Left colon (tissue), 2 donors: ENCODE measurements around the gene HACD2. TPM values are rescaled to one million over a fixed set of nuclear protein-coding genes. Genes with fewer than 3 reads are reported as not detected.

Experiments
- ATAC-seq: fragments of 200-7000 bp; cut with Tn5 transposase; one replicate; pipeline ENCODE4 v1.9.1; 2020; ENCODE audit warnings: mild to moderate bottlenecking, moderate library complexity
- DNase-seq, 2 donors: peaks; one replicate each; pipeline ENCODE4 v3.0.0-alpha.2; 2020
- intact Hi-C, 2 donors: fragments of 100-400 bp; cut with DNase I in 1 of 2; cut with micrococcal nuclease in 1 of 2; formaldehyde crosslinking; loops; one replicate each; pipeline versions ENCODE4 v1.11.2 to v1.14.0; 2022; cut with DNase I, micrococcal nuclease
- total RNA-seq, 2 donors: library from RNA; stranded (reverse); fragmentation: NEBNext Ultra II Directional; extraction: Animal tissue kit (Norgen Biotek cat#: 25700); gene quantifications; one replicate each; pipeline ENCODE4 v1.2.1, GENCODE V29; 2021
- donor health status: DM: no; HTN: no; CAD: no.
- donor health status: DM: yes; HTN: yes; CAD: no.

HACD2 gene
- total RNA-seq, 2 donors from 2014 or later = 60.8 to 63.5 TPM

GRCh38 chr3:123471106-123471505 is 113.7 kb downstream of the HACD2 start:
- DNase-seq (no peak), ATAC-seq (no peak)
- intact Hi-C loops = no loop called here

GRCh38 chr3:123469323-123469995 is 115.4 kb downstream of the HACD2 start:
- ATAC-seq (no peak), DNase-seq (no peak)
- intact Hi-C loops = no loop called here

- DNase-seq (no peak), ATAC-seq (no peak)
- intact Hi-C loops = no loop called here
Measured at GRCh38 chr3:123467046-123467445, 117.8 kb downstream of the HACD2 start.

- DNase-seq (no peak), ATAC-seq (no peak)
- intact Hi-C loops = no loop called here
Measured at GRCh38 chr3:123464211-123464610, 120.6 kb downstream of the HACD2 start.

GRCh38 chr3:123459862-123460261 is 125.0 kb downstream of the HACD2 start:
- DNase-seq (no peak), ATAC-seq (no peak)
- intact Hi-C loops = no loop called here

GRCh38 chr3:123458255-123458654 is 126.6 kb downstream of the HACD2 start:
- DNase-seq (no peak), ATAC-seq (no peak)
- intact Hi-C loops = no loop called here

- intact Hi-C loops = no loop called here
- ATAC-seq (no peak), DNase-seq (no peak)
Measured at GRCh38 chr3:123457841-123458240, 127.0 kb downstream of the HACD2 start.

- DNase-seq (no peak), ATAC-seq (no peak)
- intact Hi-C loops = no loop called here
Measured at GRCh38 chr3:123453675-123454074, 131.2 kb downstream of the HACD2 start.

GRCh38 chr3:123451186-123451585 is 133.7 kb downstream of the HACD2 start:
- no peak for ATAC-seq
- DNase-seq = no peak
- intact Hi-C loops = no loop called here

GRCh38 chr3:123449997-123450604 is 134.8 kb downstream of the HACD2 start:
- ATAC-seq (no peak), DNase-seq (peak in 1 of 2 donors; percentile 22)
- intact Hi-C loops = no loop called here

- ATAC-seq (peak; percentile 62), DNase-seq (peak in 1 of 2 donors; percentile 42)
- intact Hi-C loops = no loop called here
Measured at GRCh38 chr3:123449102-123449996, 135.5 kb downstream of the HACD2 start.

GRCh38 chr3:123448536-123449101 is 136.2 kb downstream of the HACD2 start, which contains the start of gene ADCY5:
Gene ADCY5 (minus strand): TSS chr3:123449090. CDS start chr3:123448545, 545 bp downstream.
- intact Hi-C loops = no loop called here
- DNase-seq (peak; percentile 37 to 50), ATAC-seq (peak; percentile 78)

GRCh38 chr3:123447749-123448517 is 136.9 kb downstream of the HACD2 start:
- intact Hi-C loops = no loop called here
- DNase-seq (peak in 1 of 2 donors; percentile 54), ATAC-seq (peak; percentile 63)

GRCh38 chr3:123447416-123447748 is 137.5 kb downstream of the HACD2 start:
- intact Hi-C loops = no loop called here
- DNase-seq (no peak), ATAC-seq (no peak)

- ATAC-seq (no peak), DNase-seq (no peak)
- intact Hi-C loops = no loop called here
Measured at GRCh38 chr3:123446610-123447109, 138.2 kb downstream of the HACD2 start.

GRCh38 chr3:123446210-123446609 is 138.6 kb downstream of the HACD2 start:
- intact Hi-C loops = no loop called here
- ATAC-seq = no peak
- no peak for DNase-seq

- ATAC-seq (no peak), DNase-seq (no peak)
- intact Hi-C loops = no loop called here
Measured at GRCh38 chr3:123445702-123446101, 139.2 kb downstream of the HACD2 start.

- DNase-seq = no peak
- ATAC-seq = no peak
- intact Hi-C loops = no loop called here
Measured at GRCh38 chr3:123444744-123445143, 140.1 kb downstream of the HACD2 start.

- ATAC-seq = no peak
- intact Hi-C loops = no loop called here
- DNase-seq = no peak
Measured at GRCh38 chr3:123444023-123444422, 140.8 kb downstream of the HACD2 start.
